ENCODE data around the gene RAB11FIP4. TPM values are rescaled to one million over a fixed set of nuclear protein-coding genes. Genes with fewer than 3 reads are reported as not detected.

RAB11FIP4 gene
- total and polyA plus RNA-seq, 2 donors from 2014 or later = 10.0 to 32.5 TPM

DNA sequence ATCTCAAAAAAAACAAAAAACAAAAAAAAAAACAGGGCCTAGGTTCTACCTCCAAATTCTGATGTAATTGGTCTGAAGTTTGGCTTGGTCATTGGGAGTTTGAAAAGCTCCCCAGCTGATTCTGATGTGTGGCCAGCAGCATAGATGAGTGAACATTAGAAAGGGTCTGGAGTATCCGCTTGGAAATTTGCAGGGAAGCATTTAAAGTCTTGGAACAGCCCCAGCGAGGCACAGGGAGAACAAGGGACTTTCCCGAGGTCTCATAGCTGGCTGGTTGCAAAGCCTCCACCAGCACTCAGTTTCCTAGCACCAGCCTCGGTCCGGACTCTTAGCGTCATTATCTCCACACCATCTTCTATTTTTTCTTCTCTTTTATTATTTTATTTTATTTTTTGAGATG is 70.8 kb downstream of the RAB11FIP4 start:
- H3K4me1 ChIP-seq (ENCODE audit: control insufficient read depth in 2 of 3, insufficient read depth in 2 of 3, low read depth in 1 of 3, low read length in 3 of 3) = no peaks in the 10 kb centered on the region
- FAIRE-seq (no peak), DNase-seq (no peak)
- no peak for TF ChIP-seq CTCF (IDR thresholded peaks at IDR 0.05; ENCODE audit: borderline replicate concordance, extremely low read depth, insufficient read depth)
- no peak overlapping the region for H3K4me3 ChIP-seq (ENCODE audit: low read length in 3 of 3)
- intact Hi-C loops (cut with DNase I) = no loop called here
- H3K27me3 ChIP-seq (ENCODE audit: control insufficient read depth, insufficient read depth, low read length) = no peaks in the 10 kb centered on the region
- H3K9ac ChIP-seq (ENCODE audit: low read length in 3 of 3) = no peak overlapping the region
- no peaks in the 10 kb centered on the region for H3K9me3 ChIP-seq (ENCODE audit: control insufficient read depth in 2 of 3, insufficient read depth in 1 of 3, low read length in 3 of 3)
- no peaks in the 10 kb centered on the region for H3K36me3 ChIP-seq (ENCODE audit: control insufficient read depth in 2 of 3, insufficient read depth in 3 of 3, low read length in 3 of 3)
- H3K27ac ChIP-seq (ENCODE audit: low read depth in 2 of 2, low read length in 2 of 2) = no peak overlapping the region

- intact Hi-C loops (cut with DNase I) = no loop called here
- no peak for FAIRE-seq
Observed at GRCh38 chr17:31466096-31466760, 74.8 kb downstream of the RAB11FIP4 start.

DNA sequence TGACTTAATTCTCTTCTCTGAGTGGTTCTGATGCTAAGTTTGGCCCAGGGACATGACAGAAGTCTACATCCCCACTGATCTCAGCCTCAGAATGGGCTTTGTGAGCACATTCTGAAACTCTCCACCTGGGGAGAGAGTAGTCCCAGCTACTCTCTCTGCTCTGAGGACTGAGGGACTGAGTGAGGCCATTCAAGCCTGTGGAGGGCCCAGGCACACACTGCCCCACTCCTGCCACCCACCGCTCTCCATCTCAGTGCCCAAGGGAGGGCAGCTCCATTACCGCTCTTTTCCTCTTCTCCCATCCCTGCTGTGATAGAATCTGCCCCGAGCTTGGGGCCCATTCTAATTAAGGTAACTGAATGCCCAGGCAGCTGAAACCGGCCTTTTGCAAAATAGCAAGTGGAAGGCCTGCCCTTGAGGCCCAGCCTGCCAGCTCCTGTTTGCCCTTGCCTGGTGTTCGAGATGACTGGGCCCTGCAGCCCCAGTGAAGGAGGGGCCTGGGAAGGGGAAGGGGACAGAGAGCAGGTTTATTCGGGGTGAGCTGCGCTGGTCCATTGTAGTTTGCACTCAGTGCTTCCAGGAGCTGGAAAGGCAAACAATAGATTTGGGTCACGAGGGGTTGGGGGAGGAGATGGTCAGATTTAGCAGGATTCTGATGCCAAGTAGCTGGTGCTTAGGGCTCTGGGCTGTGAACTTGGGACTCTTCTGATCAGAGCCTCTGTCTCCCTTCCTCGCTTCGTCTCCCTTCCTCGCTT is 76.2 kb downstream of the RAB11FIP4 start:
- Histone ChIP-seq H3K36me3 (ENCODE audit: control insufficient read depth in 2 of 3, insufficient read depth in 3 of 3, low read length in 3 of 3) (no peaks in the 10 kb centered on the region), H3K4me1 (ENCODE audit: control insufficient read depth in 2 of 3, insufficient read depth in 2 of 3, low read depth in 1 of 3, low read length in 3 of 3) (peaks cover 0 to 8% (median 7%) of the 10 kb centered on the region in 3 donors), H3K27ac (ENCODE audit: low read depth in 2 of 2, low read length in 2 of 2) (peak overlapping the region; percentile 72), H3K9ac (ENCODE audit: low read length in 3 of 3) (no peak overlapping the region), H3K9me3 (ENCODE audit: control insufficient read depth in 2 of 3, insufficient read depth in 1 of 3, low read length in 3 of 3) (no peaks in the 10 kb centered on the region), H3K27me3 (ENCODE audit: control insufficient read depth, insufficient read depth, low read length) (no peaks in the 10 kb centered on the region), H3K4me3 (ENCODE audit: low read length in 3 of 3) (no peak overlapping the region)
- no peak for TF ChIP-seq CTCF (IDR thresholded peaks at IDR 0.05; ENCODE audit: borderline replicate concordance, extremely low read depth, insufficient read depth)
- FAIRE-seq (no peak), DNase-seq (peak in 4 of 5 donors; percentile 56 to 76 (median 66))
- intact Hi-C loops (cut with DNase I) = no loop called here

More at GRCh38 chr17:31466096-31466760, 74.8 kb downstream of the RAB11FIP4 start:
- no peak for DNase-seq
- H3K4me1 ChIP-seq (ENCODE audit: control insufficient read depth in 2 of 3, insufficient read depth in 2 of 3, low read depth in 1 of 3, low read length in 3 of 3) = peaks cover 0 to 8% (median 7%) of the 10 kb centered on the region in 3 donors
- no peak overlapping the region for H3K27ac ChIP-seq (ENCODE audit: low read depth in 2 of 2, low read length in 2 of 2)
- no peaks in the 10 kb centered on the region for H3K36me3 ChIP-seq (ENCODE audit: control insufficient read depth in 2 of 3, insufficient read depth in 3 of 3, low read length in 3 of 3)
- H3K9me3 ChIP-seq (ENCODE audit: control insufficient read depth in 2 of 3, insufficient read depth in 1 of 3, low read length in 3 of 3) = no peaks in the 10 kb centered on the region
- no peak overlapping the region for H3K9ac ChIP-seq (ENCODE audit: low read length in 3 of 3)
- H3K27me3 ChIP-seq (ENCODE audit: control insufficient read depth, insufficient read depth, low read length) = no peaks in the 10 kb centered on the region
- TF ChIP-seq CTCF (IDR thresholded peaks at IDR 0.05; ENCODE audit: borderline replicate concordance, extremely low read depth, insufficient read depth) = no peak
- H3K4me3 ChIP-seq (ENCODE audit: low read length in 3 of 3) = no peak overlapping the region

Data from kidney (tissue), 14 donors.